Suprapubic skin (tissue), 3 donors: ENCODE measurements around the gene TMEM54.

Source experiments
- POLR2A ChIP-seq, 2 donors: fragments of 450-650 bp; IDR thresholded peaks; one replicate each; pipeline ENCODE4 v1.6.1; 2017; ENCODE audit warnings: antibody characterized with exemption in 2 of 2, mild to moderate bottlenecking in 2 of 2, moderate library complexity in 2 of 2
- TF ChIP-seq, protein P1 (sequence below), 2 donors: fragments of 200-600 bp in 1 of 2; fragments of 450-650 bp in 1 of 2; sonication (generic) in 1 of 2; IDR thresholded peaks; one replicate each; pipeline ENCODE4 v1.5.1; 2016 to 2019; ENCODE audit warnings: antibody characterized with exemption in 2 of 2, mild to moderate bottlenecking in 1 of 2, moderate library complexity in 1 of 2

DNA sequence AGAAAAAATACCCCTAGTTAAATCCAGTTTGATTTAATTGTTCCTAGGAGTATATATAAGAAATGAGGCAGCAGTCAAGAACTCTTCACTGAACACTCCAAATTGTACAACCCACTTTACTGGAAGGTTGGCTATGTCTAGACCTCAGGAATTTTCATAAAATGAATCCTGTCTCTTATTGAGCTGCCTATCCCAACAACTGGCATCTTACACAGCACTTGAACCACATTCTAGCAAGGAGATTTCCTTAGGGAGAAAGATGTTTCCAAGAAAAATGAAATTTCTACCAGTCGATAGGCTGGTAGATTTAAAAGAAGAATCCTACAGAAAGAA lies 47.2 kb upstream of the TMEM54 start:
- TF ChIP-seq, protein P1, sequence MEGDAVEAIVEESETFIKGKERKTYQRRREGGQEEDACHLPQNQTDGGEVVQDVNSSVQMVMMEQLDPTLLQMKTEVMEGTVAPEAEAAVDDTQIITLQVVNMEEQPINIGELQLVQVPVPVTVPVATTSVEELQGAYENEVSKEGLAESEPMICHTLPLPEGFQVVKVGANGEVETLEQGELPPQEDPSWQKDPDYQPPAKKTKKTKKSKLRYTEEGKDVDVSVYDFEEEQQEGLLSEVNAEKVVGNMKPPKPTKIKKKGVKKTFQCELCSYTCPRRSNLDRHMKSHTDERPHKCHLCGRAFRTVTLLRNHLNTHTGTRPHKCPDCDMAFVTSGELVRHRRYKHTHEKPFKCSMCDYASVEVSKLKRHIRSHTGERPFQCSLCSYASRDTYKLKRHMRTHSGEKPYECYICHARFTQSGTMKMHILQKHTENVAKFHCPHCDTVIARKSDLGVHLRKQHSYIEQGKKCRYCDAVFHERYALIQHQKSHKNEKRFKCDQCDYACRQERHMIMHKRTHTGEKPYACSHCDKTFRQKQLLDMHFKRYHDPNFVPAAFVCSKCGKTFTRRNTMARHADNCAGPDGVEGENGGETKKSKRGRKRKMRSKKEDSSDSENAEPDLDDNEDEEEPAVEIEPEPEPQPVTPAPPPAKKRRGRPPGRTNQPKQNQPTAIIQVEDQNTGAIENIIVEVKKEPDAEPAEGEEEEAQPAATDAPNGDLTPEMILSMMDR (IDR thresholded peaks at IDR 0.05): no peak
- TF ChIP-seq POLR2A (IDR thresholded peaks at IDR 0.05): no peak
